Left renal cortex interstitium (tissue), 4 donors: ENCODE measurements around the gene PNPLA7. TPM values are rescaled to one million over a fixed set of nuclear protein-coding genes. Genes with fewer than 3 reads are reported as not detected.
"Not testable (repeated sequence)": the region's sequence is repeated elsewhere in the genome, so short reads cannot be mapped to it uniquely, and the experiment has no call there.

Experiments
- DNase-seq, 4 donors: peaks; one replicate each; pipeline ENCODE4 v3.0.0-alpha.2; 2013; ENCODE audit warnings: low read depth in 4 of 4, low spot score in 2 of 4, missing footprints in 1 of 4
- polyA plus RNA-seq, 4 donors: library from polyadenylated mRNA; unstranded; fragments of 120-200 nt; gene quantifications; one replicate each; pipeline ENCODE4 v1.2.1, GENCODE V29; 2013; ENCODE audit not compliant: insufficient read length in 4 of 4

The PNPLA7 gene
- polyA plus RNA-seq, 4 donors = 1.4 to 3.9 (median 2.7) TPM

DNA sequence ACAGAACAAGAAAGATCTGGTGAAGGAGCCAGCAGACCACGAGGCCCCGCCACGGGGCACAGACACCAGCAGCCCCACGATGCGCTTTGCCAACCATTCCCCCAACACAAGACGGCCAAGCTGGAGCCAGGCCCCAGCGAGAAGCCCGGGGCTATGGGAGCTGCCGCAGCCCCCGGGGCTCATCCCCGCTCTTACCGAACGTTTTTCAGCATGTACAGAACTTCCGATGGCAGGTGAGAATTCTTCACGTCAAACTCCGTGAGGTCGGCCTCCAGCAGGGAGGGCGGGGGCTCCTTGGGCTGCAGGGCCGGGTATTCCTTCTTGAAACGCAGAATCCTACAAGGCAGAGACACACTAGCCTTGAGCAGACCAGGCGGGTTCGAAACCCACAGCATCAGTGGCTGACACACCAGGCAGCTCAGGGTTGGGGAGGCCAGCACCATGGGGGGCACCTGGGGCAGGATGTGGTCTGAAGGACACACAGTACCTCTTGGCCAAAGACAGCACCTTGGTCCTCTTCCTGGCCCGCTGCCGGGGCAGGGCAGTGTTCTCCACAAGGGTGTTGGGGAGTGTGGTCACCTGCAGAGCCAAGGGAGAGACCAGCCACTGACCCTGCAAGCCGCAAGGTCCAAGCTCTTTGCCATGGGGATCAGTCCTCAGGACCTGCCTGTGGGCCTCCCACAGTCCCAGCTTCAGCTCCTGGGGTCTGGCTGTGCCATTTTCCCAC is 6.8 kb downstream of the PNPLA7 start:
- no peak for DNase-seq

DNA sequence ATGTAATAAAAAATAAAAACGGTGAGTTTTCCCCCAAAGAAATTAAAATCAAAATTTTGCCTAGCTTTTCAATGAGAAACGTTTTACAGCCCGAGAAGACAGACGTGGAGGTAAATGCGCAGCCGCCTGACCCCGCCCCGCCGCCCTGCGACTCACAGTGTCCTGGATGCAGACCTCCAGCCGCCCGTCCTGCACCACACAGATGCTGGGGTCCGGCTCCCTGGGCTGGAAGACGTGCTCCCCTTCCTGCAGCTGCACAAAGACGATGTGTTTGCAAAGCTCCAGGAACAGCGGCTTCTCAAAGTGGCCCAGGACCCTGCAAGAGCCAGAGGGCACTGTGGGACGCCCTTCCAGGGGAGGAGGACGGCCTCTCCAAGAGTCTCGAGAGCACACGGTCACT is 7.7 kb downstream of the PNPLA7 start:
- no peak for DNase-seq

DNA sequence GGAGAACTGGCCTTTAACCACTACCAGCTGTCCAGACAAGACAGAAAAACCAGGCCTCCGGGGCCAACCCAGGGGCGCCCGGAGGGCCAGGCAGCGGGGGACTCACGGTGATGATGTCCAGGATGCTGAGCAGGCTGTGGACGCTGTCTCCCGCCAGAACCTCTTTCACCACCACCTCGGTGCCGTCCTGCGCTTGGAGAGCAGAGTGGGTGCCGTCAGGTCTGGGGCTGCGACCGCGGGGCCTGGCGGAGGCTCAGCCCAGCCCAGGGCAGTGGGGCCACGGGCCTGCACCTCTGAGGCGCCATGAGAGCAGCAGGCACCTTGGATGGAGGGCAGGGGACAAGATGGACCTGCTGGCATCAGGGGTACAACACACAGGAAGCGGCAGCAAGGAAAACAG is 9.7 kb downstream of the PNPLA7 start:
- no peak for DNase-seq

- DNase-seq = no peak
Measured at GRCh38 chr9:137538058-137538457, 12.1 kb downstream of the PNPLA7 start.

- not testable (repeated sequence) for DNase-seq
Measured at GRCh38 chr9:137536594-137537131, 13.5 kb downstream of the PNPLA7 start.

GRCh38 chr9:137535120-137535428 is 15.1 kb downstream of the PNPLA7 start:
- DNase-seq = no peak

GRCh38 chr9:137534256-137535119 is 15.7 kb downstream of the PNPLA7 start:
- peak in 2 of 4 donors; percentile 50 to 73 for DNase-seq

DNA sequence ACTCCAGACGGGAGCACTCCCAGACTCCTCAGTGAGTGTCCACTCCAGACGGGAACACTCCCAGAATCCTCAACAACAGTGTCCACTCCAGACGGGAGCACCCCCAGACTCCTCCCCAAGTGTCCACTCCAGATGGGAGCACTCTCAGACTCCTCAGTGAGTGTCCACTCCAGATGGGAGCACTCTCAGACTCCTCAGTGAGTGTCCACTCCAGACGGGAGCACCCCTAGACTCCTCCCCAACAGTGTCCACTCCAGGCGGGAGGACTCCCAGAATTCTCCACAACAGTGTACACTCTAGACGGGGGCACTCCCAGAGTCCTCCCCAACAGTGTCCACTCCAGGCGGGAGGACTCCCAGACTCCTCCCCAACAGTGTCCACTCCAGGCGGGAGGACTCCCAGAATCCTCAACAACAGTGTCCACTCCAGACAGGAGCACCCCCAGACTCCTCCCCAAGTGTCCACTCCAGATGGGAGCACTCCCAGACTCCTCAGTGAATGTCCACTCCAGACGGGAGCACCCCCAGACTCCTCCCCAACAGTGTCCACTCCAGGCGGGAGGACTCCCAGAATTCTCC is 17.2 kb downstream of the PNPLA7 start:
- DNase-seq = not testable (repeated sequence)

DNA sequence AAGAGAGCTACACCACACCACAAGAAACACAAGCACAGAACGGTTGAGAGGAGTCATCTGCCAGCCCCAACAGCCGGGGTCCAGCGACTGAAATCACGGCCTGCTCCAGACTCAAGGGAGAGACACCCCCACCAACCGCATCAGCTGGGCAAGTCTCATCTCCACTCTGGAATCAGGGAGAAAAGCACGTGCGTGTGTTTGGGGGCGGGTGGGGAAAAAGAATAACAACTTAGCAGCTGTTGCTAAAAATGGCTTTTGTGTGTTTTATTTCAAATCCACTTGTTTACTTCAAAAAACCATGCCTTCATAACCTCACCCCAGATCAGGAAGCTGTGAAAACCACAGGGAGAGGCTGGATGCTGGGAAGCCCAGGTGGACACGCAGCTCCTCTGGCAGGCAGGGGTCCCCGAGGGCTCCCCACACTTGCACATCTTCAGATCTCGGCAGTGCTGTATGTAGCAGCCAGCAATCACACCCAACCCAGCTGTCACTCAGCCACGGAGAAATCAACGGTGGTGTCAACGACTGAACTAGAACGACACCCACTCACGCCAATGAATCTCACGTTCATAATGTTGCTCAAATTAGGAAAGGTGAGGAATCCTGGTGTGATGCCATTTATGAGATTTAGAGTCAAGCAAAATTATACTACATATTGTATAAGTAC is 19.0 kb downstream of the PNPLA7 start:
- DNase-seq = no peak

GRCh38 chr9:137530331-137530730 is 19.9 kb downstream of the PNPLA7 start:
- no peak for DNase-seq

- no peak for DNase-seq
Measured at GRCh38 chr9:137524981-137525317, 25.3 kb downstream of the PNPLA7 start.

GRCh38 chr9:137524161-137524980 is 25.8 kb downstream of the PNPLA7 start:
- no peak for DNase-seq

- DNase-seq = no peak
Measured at GRCh38 chr9:137522746-137523455, 27.3 kb downstream of the PNPLA7 start.

DNA sequence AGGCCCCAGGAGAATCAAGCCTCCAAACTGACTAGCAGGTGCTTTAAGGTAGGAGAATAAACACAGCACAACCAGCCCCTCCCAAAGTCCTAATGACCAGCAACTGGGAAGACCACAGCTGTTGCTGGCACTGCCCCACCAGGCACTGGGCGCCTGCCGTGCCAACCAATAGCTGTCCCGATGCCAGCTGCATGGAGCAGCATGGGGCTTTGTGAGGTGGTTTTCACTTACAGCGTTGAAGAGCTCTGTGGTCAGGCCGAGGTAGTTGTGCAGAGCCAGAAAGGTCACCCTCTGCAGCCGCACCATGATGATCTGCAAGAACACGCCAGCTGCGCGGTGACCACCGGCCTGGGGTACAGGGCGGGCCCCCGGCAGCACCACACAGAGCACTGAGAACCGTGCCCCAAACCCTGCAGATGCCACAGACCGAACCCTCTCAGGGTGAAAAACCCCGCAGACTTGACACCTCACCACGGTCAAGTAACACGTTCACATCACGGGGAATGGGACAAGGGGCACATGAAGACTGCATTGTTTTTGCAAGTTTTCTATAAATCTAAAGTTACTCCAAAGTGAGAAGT is 28.7 kb downstream of the PNPLA7 start:
- DNase-seq = no peak

- no peak for DNase-seq
Measured at GRCh38 chr9:137520614-137521404, 29.4 kb downstream of the PNPLA7 start.

DNA sequence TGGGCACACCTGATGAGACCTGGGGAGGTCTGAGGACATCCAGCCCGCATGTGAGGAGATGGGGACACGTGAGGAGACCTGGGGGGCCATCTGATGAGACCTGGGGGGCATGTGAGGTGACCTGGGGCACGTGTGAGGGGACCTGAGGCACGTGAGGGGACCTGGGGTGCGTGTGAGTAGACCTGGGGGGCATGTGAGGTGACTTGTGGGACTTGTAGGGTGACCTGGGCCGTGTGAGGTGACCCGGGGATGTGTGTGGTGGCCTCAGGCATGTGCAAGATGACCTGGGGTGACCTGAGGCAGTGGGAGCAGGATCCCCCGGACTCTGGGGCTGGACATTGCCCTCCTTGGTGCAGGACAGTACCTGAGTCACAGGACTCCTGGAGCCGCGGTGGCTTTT is 30.6 kb downstream of the PNPLA7 start:
- DNase-seq = no peak

DNA sequence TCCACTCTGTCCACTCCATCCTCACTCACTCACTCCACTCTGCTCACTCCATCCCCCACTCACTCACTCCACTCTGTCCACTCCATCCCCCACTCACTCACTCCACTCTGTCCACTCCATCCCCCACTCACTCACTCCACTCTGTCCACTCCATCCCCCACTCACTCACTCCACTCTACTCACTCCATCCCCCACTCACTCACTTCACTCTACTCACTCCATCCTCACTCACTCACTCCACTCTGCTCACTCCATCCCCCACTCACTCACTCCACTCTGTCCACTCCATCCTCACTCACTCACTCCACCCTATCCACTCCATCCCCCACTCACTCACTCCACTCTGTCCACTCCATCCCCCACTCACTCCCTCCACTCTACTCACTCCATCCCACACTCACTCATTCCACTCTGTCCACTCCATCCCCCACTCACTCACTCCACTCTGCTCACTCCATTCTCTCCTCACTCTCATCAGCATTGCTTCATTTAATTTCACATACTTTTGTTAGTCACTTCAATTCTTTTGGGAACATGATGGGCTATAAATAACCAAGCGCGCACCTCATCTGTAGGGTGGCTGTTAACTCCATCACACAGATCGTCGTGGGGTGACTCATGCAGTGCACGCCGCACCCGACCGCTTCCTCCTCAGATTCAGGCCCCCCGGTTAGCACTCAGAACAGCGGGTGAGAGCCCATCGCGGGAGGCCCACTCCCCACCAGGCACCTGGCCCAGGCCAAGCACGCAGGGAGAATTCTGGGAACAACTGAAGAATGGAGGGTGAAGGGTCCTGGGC is 31.3 kb downstream of the PNPLA7 start:
- not testable (repeated sequence) for DNase-seq
